Hematopoietic multipotent progenitor cell treated with erythropoietin and hydrocortisone succinate and interleukin-3 and kit ligand, for 8 days (in vitro differentiated cells): ENCODE results near the gene RNF180.
A peak's percentile ranks its signal among the peaks of the same experiment; 100 is the strongest.

Experiments
- DNase-seq: peaks from one replicate; pipeline ENCODE4 v3.0.0-alpha.2; 2015

The RNF180 gene, protein sequence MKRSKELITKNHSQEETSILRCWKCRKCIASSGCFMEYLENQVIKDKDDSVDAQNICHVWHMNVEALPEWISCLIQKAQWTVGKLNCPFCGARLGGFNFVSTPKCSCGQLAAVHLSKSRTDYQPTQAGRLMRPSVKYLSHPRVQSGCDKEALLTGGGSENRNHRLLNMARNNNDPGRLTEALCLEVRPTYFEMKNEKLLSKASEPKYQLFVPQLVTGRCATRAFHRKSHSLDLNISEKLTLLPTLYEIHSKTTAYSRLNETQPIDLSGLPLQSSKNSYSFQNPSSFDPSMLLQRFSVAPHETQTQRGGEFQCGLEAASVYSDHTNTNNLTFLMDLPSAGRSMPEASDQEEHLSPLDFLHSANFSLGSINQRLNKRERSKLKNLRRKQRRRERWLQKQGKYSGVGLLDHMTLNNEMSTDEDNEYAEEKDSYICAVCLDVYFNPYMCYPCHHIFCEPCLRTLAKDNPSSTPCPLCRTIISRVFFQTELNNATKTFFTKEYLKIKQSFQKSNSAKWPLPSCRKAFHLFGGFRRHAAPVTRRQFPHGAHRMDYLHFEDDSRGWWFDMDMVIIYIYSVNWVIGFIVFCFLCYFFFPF

DNA sequence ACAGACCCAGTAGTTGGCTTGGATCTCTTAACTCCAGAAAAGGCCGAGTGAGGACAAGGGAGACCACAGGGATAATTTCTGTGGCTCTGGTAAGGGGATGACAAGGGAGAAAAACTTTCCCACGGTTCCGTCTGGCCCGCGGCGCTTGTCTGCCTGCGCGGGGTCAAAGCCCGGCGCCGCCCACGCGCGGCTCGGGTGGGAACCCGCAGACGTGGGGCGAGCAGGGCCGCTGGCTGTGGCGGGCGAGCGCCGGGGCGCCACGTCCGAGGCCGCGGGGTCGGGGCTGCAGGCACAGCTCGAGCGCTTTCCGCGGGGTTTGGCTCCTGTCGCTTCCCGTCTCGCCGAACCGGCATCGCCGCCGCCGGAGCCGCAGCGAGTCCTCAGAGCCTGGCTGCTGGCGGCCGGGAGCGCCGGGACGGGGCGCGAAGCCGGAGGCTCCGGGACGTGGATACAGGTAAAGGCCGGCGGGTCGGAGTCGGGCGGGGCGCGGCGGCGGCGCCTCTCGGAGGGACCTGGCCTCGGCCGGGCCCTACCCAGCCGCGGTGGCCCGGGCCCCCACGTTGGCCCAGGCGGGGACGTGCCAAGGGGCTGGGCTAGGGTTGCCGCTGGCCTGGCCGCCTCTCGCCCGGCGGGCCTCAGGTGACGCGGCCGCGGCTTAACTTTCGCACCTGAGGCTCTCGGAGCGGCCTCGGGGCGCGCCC, at the start of gene RNF180:
TSS of gene RNF180 (plus strand) at position 344 of the 701 bp plus-strand sequence. CDS start 34,965 bp downstream, outside the sequence.
- no peak for DNase-seq

- no peak for DNase-seq
Measured at GRCh38 chr5:64125521-64125920, 40.1 kb upstream of the RNF180 start.

GRCh38 chr5:64126202-64126741, 39.4 kb upstream of the RNF180 start:
- DNase-seq, result no peak

DNA sequence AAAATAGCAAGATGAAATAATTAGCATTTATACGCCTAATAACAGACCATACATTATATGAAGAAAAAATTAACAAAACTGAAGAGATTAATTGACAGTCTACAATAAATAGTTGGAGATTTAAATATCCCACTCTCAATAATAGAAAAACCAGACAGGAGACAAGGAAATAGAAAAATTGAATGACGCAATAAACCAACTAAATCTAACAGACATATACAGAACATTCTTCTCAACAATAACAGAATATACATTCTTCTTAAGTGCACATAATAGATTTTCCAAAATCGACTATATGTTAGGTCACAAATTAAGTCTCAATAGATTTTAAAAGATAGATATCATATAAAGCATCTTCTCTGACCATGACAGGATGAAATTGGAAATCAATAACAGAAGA, 25.6 kb upstream of the RNF180 start:
- no peak for DNase-seq

DNA sequence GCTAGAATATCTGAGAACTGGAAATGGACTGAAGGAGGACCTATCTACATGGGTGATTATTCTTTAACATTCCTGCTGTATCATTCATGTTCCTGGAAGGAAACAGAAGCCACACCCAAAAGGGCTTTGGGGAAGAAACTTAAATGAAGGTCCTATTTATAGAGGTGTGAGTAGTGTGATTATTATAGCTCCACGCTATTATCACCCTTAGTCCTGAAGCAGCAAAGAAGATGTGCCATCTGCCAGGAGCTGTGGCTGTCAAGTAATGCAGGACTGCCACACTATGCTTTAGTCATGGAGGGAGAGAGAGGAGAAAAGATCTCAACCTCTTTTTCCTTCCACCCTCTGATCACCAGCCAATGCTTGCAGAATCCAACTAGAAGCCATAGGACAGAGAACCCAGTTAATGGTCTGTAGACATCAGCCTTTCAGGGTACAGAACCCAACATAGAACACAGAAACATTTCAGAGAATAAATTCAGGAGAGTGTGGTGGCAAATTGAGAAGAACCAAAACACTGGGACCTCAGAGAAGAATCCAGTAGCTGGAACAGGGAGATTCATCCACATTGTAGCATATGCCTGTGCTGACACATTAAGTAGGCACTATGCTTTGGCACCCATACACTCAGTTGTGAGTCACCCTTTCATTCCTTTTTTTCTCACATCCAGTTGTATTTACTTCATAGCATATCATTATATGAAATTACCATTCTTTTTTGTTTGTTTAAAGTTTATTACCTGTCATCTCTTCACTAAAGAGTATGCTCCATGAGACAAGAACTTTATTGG, 21.0 kb upstream of the RNF180 start:
- no peak for DNase-seq

GRCh38 chr5:64145216-64145895, 20.3 kb upstream of the RNF180 start:
- no peak for DNase-seq

- DNase-seq, result no peak
Measured at GRCh38 chr5:64147379-64147778, 18.3 kb upstream of the RNF180 start.

GRCh38 chr5:64147849-64148441, 17.7 kb upstream of the RNF180 start:
- peak; percentile 4 for DNase-seq

DNA sequence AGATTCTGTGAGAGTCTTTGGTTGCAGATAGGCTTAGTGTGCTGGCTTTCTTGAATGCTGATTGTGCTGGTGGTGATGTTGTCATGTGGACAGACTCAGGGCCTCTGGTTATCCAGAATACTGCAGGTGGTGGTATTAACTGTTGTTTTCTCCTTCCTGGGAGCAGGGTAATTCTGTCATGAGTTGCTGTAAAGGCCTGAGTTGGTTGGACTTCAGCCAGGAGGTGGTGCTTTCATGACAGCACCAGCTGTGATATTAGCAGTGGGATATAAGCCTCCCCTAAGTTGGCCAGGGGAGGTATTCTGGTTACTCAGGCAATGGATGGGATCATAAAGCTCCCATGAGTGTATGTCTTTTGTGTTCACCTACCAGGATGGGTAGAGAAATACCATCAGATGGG, 16.4 kb upstream of the RNF180 start:
- DNase-seq, result no peak

DNA sequence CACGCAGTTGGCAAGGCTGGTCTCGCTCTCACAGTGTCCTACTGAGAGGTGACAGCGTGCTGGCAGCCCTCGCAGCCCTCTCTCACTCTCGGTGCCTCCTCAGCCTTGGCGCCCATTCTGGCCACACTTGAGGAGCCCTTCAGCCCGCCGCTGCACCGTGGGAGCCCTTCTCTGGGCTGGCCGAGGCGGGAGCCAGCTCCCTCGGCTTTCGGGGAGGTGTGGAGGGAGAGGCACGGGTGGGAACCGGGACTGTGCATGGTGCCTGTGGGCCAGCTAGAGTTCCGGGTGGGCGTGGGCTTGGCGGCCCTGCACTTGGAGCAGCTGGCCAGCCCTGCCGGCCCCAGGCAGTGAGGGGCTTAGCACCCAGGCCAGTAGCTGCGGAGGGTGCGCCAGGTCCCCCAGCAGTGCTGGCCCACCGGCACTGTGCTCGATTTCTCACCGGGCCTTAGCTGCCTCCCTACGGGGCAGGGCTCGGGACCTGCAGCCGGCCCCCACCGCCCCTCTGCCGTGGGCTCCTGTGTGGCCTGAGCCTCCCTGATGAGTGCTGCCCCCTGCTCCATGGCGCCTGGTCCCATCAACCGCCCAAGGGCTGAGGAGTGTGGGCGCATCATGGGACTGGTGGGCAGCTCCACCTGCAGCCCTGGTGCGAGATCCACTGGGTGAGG, 15.7 kb upstream of the RNF180 start:
- no peak for DNase-seq

GRCh38 chr5:64156261-64156660, 9.4 kb upstream of the RNF180 start:
- DNase-seq, result no peak

DNA sequence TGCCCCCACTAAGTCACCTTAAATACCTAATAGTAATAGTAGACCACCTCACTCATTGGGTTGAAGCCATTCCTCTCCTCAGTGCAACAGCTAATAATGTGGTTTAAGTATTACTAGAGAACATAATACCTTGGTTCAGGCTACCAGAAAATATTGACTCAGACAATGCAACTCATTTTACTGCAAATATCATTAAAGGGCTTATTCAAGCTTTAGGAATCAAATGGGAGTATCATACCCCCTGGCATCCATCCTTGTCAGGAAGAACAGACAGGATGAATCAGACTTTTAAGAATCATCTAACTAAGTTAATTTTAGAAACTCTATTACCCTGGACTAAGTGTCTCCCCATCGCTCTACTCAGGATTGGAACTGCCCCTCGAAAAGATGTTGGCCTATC, 6.8 kb upstream of the RNF180 start:
- no peak for DNase-seq

DNA sequence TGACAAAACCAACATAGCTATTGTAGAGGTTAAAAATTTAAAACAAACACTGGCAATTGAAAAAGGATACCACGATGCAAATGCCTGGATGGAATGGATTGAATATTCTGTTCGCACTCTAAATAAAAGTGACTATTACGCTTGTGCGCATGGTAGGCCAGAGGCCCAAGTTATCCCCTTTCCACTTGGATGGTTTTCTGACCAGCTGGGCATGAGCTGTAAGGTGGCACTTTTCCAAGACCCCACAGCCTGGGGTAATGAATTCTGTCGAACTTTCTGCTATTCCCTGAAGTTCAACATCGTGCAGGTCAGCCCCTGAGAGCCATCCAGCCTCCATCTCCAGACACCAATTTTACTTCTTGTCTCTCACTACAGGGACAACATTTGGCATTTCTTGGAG, 5.4 kb upstream of the RNF180 start:
- no peak for DNase-seq

DNA sequence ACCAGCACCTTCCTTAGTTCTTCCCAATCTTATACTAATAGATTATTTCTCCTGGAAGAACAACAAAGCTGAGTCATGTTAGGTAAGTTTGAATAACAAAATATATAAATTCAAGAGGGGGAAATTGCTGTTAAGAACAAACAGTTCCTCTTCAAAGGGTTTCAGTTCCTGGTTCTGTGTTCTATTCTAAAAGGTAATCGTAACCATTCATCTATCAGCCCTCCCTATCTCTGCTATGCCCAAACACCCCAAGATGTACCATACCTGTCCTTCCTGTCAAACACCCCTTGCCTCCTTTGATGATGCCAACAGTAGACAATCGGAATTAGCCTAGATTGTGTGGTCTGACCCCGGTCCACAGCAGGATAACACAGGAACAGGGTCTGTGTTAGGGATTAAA, 4.2 kb upstream of the RNF180 start:
- DNase-seq, result no peak

DNA sequence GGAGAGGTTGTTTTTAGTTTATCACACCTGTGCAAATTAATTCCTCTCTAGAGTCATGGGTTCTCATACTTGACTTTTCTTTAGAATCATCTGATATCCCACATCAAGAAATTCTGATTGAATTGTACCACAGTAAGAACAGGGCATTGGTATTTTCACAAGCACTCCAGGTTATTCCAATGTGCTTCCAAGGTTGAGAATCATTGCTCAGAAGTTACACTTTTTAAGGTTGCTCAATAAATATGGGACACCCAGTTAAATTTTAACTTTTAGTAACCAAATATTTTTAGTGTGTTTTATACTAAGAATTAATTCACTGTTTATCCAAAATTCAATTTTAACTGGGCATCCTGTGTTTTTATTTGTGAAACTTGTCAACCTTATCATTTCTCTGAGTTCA, 2.5 kb upstream of the RNF180 start:
- DNase-seq, result no peak

GRCh38 chr5:64163746-64164145, 1.9 kb upstream of the RNF180 start:
- DNase-seq, result no peak

- no peak for DNase-seq
Measured at GRCh38 chr5:64164166-64164565, 1.5 kb upstream of the RNF180 start.

GRCh38 chr5:64165160-64165499, 513 bp upstream of the RNF180 start:
- DNase-seq, result no peak

DNA sequence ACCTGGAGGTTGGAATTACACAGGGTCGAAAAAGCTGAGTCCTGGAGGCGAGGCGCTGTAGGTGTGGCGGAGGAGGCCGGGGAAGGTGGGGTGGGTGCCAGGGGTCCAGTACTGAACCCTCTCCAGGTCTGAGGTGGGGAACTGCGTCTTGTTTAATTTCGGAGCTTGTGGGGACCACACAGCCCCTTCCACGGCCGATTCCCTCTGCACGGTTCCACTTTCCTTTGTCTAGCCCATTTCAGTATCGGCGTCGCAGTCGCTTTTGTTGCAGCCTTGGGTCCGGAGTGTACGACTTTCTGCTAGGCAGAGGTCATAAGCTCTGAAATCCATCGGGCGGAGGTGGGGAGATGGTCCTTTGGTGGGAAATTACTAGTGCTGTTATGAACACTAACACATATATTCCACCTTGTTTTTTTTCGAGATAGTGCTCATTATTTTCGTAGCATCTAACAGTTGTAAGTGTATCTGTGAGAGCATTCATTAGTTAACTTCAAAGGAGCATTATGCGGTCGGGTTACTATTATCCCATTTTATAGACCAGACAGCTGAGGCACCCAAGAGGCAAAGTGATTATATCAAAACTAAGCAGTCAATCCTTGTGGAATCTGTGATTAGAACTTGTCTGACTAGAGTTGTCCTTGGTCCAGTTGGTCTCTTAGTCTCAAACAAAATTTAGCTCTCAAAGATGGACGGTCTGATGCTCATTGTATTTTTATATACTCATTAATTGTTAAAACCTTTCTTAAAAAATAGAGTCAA, 737 bp downstream of the RNF180 start:
- DNase-seq, result no peak

DNA sequence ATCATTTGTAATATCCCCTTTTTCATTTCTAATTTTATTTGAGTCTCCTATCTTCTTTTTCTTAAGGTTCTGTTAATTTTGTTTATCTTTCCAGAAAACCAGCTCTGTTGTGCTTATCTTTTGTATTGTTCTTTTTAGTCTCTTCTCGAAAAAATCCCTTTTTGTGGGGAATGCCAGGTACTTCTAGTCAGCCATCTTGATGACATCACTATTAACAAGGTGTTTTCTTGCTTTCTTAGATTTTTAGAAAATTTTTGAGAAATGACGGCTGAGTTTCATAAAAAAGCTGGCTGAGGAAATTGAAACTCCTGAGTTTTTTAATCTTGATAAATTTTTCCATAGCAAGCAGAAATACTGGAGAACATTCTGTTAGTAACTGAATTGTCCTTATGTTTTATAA, 10.7 kb downstream of the RNF180 start:
- no peak for DNase-seq
